Thyroid gland (tissue), 4 donors: ENCODE data around the gene ZNF610.

ENCODE experiments used
- POLR2A ChIP-seq, 2 donors: fragments of 450-650 bp; IDR thresholded peaks; one replicate each; pipeline ENCODE4 v1.6.1; 2017; ENCODE audit warnings: antibody characterized with exemption in 2 of 2, mild to moderate bottlenecking in 2 of 2, moderate library complexity in 1 of 2
- TF ChIP-seq, protein P1 (sequence below), 6 experiments: fragments of 200-600 bp in 3 of 6; fragments of 450-650 bp in 3 of 6; sonication (generic) in 3 of 6; IDR thresholded peaks; one replicate each; pipeline ENCODE4 v1.5.1; 2016 to 2019; ENCODE audit warnings: antibody characterized with exemption in 6 of 6, mild to moderate bottlenecking in 2 of 6, inconsistent platforms in 1 of 6, moderate library complexity in 1 of 6

DNA sequence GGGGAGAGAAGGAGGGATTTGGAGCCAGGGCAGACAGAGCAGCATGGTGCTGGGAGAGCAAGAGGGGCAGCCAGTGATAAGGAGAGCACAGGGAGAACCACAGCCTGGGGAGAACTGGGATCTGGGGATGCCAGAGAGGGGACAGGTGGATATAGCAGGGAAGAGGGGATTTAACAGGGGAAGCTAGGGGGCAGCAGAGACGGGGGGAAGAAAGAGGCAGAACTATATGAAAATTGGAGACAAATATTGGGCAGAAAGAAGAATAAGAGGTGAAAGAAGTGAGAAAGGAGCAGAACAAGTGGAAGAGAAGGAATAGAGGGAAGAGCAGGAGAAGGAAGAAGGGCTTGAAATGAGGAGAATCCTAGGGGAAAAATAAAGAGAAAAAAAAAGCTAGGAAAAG lies 55.1 kb downstream of the ZNF610 start:
- TF ChIP-seq, protein P1, sequence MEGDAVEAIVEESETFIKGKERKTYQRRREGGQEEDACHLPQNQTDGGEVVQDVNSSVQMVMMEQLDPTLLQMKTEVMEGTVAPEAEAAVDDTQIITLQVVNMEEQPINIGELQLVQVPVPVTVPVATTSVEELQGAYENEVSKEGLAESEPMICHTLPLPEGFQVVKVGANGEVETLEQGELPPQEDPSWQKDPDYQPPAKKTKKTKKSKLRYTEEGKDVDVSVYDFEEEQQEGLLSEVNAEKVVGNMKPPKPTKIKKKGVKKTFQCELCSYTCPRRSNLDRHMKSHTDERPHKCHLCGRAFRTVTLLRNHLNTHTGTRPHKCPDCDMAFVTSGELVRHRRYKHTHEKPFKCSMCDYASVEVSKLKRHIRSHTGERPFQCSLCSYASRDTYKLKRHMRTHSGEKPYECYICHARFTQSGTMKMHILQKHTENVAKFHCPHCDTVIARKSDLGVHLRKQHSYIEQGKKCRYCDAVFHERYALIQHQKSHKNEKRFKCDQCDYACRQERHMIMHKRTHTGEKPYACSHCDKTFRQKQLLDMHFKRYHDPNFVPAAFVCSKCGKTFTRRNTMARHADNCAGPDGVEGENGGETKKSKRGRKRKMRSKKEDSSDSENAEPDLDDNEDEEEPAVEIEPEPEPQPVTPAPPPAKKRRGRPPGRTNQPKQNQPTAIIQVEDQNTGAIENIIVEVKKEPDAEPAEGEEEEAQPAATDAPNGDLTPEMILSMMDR (IDR thresholded peaks at IDR 0.05) = no peak
- no peak for TF ChIP-seq POLR2A (IDR thresholded peaks at IDR 0.05)
